GM19455 (cell line): ENCODE data around the gene SLC6A3.
"Not testable (repeated sequence)": the region's sequence is repeated elsewhere in the genome, so short reads cannot be mapped to it uniquely, and the experiment has no call there.

Experiments used
- ATAC-seq: cut with Tn5 transposase; IDR thresholded peaks from one replicate; pipeline ENCODE4 v1.9.1; 2021; ENCODE audit not compliant: unreplicated experiment

The SLC6A3 gene

DNA sequence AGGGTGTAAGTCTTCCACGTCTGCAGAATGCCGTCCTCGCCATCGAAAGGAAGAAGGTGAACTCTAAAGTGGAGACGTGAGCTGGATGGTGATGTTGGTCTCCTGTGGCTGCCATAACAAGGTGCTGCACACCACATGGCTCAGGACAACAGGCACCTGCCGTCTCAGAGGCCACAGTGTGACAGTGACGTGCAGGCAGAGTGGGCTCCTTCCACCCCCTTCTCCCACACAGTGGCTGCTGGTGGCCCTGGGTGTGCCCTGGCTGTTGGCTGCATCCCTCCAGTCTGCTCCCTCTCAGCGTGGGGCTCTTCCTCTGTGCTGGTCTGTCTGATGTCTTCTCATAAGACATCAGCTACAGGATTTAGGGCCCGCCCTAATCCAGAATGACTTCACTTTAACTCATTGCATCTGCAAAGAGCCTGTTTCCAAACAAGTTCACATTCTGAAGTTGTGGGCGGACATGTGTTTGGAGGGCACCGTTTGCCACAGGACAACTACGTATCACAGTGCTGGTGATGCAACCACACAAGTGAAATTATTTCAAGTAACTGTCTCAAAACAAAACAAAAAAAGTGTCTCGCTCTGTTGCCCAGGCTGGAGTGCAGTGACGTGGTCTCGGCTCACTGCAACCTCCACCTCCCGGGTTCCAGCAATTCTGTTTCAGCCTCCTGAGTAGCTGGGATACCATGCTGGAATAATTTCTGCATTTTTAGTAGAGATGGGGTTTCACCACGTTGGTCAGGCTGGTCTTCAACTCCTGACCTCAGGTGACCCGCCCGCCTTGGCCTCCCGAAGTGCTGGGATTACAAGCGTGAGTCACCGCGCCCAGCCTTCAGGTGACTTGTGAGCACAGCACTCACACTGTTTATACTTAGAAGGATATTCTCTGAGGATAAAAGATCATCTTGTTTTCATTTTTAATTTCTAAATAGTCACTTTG is 69.1 kb downstream of the SLC6A3 start:
- ATAC-seq: no peak

DNA sequence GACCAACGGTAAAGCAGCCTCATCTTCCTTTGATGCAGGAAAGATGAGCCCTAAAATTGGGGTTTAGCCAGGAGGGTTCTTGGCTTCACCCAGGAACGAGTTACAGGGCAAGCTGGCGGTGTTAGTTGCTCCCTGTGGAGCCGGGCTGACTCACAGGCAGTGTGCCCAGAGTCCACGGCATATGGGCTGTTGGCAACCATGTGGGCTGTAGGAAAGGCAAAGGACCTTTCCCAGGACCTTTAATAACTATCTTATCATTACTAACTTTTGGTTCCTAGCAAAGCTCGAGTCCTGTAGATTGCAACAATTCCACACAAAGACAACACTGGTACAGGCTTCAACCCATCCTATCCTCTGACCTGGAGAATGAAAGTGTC is 70.6 kb downstream of the SLC6A3 start:
- no peak for ATAC-seq

DNA sequence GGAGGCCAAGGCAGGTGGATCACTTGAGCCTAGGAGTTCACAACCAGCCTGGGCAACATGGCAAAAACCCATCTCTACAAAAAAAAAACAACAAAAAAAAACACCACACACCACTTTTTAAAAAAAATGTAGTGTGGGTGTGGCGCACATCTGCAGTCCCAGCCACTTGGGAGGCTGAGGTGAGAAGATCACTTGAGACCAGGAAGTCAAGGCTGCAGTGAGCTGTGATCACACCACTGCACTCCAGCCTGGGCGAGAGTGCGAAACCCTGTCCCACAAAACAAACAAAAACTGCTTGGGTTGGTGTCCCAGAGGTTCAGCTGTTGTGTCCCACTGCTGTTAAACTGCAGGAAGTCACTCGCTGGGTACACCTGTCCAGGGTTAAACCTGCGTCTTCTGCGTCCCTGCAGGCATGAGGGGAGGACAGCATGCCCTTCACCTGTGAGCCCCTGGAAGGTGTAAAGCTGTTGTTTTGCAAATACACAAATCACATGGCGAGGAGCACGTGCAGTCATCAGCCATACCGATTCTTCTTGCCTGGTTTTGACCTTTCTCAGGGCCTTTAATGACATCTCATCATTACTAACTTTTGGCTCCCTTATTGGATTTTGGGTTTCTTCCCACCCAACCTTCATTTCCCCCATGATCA is 71.1 kb downstream of the SLC6A3 start:
- ATAC-seq: no peak

DNA sequence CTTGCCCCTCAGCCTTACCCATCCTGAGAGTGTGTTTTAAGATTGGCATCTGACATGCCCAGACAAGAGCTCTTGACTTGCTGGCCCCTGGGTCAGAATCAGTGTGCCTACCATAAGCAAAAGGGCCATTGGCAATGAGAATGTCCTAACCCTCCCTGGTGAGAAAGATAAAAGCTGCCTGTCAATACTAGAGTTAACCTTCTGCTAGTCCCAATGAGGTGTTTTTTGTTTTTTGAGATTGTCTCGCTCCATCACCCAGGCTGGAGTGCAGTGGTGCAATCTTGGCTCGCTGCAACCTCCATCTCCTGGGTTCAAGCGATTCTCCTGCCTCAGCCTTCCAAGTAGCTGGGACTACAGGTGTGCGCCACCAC is 73.3 kb downstream of the SLC6A3 start:
- ATAC-seq: not testable (repeated sequence)

DNA sequence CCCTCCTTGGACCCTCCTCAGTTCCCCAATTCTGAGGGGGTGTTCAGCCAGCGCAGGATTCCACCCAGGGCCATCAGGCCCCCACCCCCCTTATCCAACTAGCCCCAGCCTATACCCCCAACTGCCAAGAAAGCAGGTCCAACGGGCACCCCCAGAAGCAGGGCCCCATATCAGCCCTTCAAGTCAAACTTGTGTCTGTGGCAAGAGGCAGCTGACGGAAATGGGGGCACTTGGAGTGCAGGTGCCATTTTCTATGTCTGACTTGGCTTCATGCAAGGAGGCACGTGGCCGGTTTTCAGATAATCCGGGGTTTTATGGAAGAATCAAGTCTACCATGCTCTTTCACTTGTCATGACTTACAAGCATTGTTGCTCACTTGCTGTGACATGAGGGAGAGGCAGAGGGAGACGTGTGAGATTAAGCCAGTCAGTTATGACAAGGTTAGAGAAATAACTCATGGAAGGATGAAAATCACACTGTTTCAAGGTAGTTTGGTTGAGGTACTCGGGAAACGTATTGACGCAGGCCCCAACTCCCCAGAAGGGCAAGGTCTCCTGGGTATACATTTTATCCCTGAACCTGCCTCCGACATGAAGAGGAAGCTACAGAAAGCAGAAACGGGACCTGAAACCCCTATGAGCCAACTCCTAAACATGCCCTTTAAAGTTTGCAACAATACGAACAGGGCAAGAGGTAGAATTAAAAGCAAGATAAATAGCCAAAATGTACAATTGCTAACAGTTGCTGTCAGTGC is 73.8 kb downstream of the SLC6A3 start:
- no peak for ATAC-seq

DNA sequence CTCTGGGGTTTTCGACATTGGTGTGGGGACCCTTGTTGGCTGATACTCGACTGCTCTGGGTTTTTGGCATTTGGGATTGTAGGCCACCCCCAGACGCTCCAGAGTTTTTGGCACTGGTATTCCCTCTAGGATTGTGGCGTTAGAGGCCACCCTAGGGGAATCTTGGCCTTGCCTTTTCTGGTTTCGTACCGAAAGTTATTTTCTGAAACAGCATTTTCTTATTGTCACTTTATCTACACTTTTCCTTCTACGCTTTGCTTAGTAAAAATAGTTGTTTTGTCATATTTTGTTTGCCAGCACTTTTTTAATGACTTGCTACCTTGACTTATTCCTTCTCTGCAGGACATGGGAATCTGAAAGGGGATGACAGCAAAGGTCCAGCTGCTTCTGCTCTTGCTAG is 75.2 kb downstream of the SLC6A3 start:
- no peak for ATAC-seq

DNA sequence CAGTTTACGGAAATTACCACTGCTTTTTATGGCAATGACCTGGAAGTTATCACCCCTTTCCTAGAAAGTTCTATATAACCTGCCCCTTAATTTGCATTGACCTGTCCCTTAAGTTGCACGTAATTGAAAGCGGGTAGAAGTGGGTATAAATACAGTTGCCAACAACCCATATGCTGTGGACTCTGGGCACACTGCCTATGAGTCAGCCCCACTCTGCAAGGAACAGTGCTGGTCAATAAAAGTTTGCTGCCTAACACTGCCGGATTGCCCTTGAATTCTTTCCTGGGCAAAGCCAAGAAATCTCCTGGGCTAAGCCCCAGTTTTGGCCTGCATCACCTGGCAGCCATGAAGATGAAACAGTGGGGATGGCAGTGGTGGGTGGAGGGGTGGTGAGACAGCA is 76.5 kb downstream of the SLC6A3 start:
- no peak for ATAC-seq

DNA sequence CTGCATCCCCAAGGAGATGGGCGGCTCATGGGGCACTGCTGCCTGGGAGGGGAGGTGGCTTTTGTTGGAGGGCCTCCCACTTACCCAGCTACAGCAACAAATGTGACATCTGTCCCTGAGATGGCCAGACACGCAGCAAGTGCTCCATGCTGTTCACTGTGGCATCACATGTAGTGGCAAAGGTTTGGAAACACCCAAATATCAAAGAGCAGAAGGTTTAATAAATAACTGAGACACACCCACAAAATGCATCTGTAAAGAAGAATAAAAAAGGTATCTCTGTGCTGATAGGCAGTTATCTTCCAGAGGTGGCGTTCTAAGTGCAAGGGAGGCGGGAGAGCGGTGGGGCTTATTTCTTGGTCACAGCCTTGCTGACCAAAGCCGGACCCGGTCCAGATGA is 77.0 kb downstream of the SLC6A3 start:
- ATAC-seq: no peak

DNA sequence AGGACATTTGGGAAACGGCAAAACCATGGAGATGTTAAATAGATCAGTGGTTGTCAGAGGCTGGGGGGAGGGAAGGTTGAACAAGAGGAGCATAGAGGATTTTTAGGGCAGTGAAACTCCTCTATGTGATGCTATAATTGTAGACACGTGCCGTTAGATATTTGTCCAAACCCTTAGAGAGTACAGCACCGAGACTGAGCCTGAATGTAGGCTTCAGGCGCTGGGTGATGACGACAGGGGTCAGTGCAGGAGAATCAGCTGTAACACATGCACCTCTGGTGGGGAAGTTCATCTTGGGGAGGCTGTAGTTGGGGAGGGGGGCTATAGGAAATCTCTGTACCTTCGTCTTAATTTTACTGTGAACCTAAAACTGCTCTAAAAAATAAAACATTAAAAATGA is 78.1 kb downstream of the SLC6A3 start:
- ATAC-seq: no peak

DNA sequence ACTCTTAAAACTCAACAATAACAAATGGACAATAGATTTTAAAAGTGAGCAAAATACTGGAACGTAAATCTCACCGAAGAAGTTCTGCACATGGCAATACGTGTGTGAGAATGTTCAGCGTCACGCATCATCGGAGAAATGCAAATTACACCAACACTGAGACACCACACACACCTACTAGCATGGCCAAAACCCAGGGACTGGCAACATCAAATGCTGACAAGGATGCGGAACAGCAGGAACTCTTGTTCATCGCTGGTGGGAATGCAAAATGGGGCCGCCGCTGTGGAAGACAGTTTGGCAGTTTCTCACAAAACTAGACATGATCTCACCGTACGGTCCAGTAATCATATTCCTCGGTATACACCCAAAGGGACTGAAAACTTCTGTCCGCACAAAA is 78.7 kb downstream of the SLC6A3 start:
- ATAC-seq: no peak

DNA sequence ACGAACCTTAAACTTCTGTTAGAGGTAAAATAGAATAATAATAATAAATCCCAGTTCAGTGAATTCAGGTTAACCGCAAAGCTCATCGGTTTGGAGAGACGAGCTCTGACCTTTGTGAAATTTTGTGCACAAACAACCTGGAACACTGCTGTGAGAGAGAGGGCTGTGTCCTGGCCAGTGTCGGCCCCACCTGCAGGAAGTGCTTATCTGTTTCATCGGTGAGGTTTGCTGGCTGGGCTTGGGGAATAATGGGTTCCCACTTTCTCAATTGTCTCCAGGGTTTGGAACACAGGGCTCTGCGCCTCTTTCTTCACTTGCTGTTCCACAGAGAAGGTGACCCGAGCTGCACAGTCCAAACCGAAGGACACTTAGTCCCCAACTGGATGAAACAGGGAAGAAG is 81.0 kb downstream of the SLC6A3 start:
- no peak for ATAC-seq

DNA sequence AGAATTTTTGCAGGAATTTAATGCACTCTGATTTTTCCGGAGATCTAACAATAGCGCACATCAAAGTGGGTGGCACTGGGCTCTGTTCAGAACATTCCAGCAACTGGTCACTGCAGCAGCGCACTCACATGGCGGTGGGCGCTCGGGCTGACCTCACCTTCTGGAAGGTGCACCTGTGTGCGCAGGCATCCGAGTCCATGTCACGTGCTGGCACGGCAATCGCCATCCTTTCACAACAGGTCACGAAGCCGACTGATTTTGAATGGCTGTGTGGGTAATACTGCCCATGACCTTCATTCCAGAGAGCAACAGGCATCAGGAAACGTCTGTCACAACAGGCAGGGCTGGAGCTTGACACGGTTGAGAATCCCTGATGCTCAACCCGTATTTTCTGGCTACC is 81.7 kb downstream of the SLC6A3 start:
- no peak for ATAC-seq

DNA sequence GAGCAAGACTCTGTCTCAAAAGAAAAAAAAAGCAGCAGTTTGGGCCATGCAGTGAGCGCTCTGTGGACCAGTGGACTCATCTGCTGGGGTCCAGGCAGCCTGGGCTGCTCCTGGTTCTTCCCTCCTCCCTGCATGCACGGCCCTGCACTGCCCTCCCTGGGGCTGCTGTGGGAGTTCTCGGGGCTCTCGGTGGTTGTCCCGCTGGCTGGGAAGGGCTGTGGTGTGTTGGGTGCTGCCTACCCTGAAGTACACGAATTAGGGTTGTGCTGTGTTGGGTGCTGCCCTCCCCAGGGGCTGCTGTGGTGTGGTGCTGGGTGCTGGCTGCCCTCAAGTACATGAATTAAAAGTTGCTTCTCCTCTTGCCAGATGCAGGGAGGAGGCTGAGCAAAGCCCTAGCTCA is 82.1 kb downstream of the SLC6A3 start:
- no peak for ATAC-seq

DNA sequence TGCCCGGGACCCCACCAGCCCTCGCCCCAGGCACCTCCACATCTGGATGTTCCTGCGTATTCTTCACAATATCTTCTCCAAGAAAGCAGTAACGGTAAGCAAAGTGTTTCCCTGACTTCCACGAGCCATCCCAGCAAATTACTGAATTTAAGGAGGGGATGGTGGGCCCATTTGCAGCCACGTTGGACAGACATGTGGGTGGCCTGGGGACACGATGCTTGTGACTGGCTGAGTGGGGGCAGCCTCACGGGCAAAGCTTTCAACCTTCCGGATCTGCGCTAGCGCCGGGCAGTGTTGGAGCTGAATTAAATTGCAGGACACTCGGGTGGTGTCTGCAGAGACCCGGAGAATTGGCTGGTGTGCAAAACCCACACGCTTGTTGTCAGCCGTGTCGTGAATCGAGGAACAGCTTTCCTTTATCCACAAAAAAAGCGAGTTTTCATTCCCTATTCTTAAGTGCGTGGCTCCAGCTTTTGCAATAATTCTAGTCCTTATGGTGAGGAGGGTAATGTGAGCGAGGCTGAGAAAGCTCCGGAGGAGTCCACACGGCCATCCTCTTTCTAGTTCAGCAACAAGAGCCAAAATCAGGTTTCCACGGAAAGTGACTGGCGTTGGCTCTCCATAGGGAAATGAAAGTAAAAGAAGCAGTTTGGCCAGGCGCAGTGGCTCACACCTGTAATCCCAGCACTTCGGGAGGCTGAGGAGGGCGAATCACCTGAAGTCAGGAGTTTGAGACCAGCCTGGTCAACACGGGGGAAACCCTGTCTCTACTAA is 82.8 kb downstream of the SLC6A3 start:
- ATAC-seq: no peak

DNA sequence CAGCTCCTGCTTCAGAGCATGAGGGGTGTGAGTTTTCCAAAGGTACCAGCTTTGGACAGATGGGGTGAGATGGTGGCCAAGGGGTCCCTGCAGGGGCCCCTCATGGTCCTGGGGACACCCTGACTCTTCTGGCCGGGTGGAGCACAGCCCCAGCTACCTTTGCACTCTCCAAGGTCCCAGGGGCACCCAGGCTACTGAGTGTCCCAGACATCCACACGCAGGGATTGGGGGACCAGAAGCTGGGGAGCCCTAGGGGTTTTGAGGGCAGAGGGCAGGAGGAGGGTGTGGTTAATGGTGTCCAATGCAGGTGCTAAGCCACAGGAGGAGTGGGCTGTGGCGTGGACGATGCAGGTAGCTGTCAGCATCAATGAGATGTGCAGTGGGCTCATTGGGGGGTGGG is 84.4 kb downstream of the SLC6A3 start:
- ATAC-seq: no peak

DNA sequence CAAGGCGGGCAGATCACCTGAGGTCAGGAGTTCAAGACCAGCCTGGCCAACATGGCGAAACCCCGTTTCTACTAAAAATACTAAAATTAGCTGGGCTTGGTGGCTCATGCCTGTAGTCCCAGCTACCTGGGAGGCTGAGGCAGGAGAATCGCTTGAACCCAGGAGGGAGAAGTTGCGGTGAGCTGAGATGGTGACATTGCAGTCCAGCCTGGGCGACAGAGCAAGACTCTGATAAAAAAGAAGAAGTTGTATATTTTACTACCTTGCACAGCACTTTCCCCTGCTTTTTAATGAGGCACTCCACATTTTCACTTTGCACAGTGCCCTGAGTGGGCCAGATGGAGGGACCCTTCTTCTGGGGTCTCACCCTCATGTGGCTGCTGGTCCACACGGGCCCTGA is 84.9 kb downstream of the SLC6A3 start:
- ATAC-seq: not testable (repeated sequence)

DNA sequence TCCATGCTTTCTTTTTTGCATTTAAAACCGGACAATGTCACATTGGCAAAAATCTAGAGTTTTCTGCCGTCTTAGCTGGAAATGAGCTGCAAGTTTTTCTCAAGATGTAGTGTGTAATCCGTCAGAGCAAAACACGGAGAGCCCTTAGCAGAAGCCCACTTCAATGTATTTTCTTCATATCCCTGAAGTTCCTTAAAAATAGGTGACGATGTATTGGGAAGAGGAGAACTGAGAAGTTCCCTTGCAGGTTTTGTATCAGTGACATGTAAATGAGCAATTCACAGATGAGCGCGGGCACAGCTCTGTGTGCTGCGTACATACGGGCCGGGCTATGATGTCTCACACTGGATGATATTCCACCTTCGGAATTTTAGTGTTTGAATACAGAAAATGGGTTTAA is 85.5 kb downstream of the SLC6A3 start:
- ATAC-seq: no peak

DNA sequence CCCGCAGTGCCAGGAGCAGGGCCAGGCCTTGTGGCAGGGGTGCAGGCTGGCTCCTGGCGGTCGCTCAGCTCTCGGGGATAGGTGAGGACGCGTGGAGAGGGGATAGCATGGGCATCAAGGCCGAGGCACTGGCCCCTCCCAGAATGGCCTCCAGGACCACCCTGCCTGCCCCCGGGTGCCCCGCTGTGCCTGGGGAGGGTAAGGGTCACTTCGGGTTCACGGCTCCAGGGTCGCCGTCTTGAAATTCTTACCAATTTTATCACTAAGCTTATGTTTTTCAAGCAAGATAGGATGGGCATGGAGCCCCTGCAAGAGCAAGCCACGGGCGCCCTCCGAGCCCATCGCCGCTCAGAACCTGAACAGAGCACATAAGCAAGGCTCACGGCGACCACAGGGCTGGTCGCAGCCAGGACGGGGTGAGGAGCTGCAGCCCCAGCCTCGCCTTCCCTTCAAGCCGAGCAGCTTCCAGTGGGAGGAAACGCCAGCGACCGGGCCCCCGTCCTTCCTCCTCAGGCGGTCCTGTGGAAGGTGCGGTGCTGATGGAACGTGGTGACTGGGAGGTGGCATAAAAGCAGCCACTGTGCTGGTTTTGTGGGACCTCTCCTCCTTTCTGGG is 86.1 kb downstream of the SLC6A3 start:
- no peak for ATAC-seq

DNA sequence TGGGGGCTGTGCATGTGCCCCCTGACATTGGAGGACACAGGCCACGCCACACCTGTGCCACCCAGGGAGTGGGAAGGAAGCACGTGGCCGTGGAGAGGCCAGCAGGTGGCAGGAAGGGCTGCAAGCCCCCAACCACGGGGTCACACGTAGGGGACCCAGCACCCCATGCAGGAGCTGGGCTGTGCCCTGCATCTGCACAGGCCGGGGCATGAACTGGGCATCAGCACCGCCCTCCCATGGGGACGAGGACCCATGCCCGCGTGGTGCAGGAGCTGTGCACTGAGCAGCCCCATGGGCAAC is 86.6 kb downstream of the SLC6A3 start:
- no peak for ATAC-seq

DNA sequence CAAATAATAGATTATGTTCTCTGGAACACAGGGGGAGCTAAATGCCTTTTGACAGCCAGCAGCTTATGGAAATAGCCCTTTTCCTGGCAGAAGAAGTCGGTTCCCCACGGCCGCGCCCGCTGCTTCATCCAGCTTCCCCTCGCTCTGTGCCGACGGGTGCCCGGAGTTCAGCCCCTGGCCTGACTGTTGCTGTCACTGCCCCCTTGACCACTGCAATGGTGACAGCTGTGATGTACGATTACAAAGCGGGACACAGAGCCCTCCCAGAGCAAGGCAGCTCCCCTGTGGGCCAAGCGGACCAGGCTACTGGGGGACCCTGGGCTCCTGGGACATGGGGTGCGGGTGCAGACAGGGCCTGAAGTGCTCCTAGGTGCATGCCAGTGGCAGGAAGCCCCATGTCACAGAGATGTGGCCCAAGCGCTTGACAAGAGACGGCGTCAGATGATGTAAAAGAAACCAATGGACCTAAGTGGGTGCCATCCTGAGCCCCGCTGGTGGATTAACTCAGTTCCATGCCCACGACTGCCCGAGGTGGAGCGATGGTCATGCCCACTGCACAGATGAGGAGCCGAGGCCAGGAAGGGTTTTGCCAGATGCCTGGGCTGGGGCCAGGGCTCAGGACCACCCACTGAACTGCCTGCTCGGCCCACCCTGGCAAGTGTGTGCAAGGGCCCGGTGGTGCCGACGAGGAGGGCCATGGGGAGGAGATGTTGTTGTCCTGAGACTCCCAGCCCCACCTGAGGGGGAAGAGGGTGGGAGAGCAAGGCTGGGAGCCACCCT is 87.1 kb downstream of the SLC6A3 start:
- no peak for ATAC-seq
